Liver (tissue), 3 donors: Measurements from ENCODE around the gene DNAJB11.

ENCODE experiments used
- CTCF ChIP-seq: fragments of 150-350 bp; IDR thresholded peaks from 2 replicates; pipeline ENCODE4 v1.5.1; 2017; ENCODE audit warnings: improper control_type of control experiment, low read depth, low read length; ENCODE audit not compliant: missing input control
- RAD21 ChIP-seq, 2 donors: IDR thresholded peaks; 2 replicates each; pipeline ENCODE4 v1.6.1; 2016; ENCODE audit warnings: antibody characterized with exemption in 2 of 2, mild to moderate bottlenecking in 2 of 2
- RXRA ChIP-seq, 2 donors: IDR thresholded peaks; 2 replicates each; pipeline ENCODE4 v1.6.1; 2017 to 2018; ENCODE audit warnings: antibody characterized with exemption in 2 of 2, mild to moderate bottlenecking in 1 of 2
- donor health status: healthy.
- donor health status: healthy.

- TF ChIP-seq CTCF (no peak), RXRA (IDR thresholded peaks at IDR 0.05) (peak in 1 of 2 donors; percentile 20), RAD21 (IDR thresholded peaks at IDR 0.05) (no peak)
Observed at GRCh38 chr3:186593862-186594261, 23.3 kb downstream of the DNAJB11 start.
